Endothelial cell of umbilical vein (primary cell): ENCODE measurements around the gene DBNL. TPM values are rescaled to one million over a fixed set of nuclear protein-coding genes. Genes with fewer than 3 reads are reported as not detected.

ENCODE experiments used
- BruUV-seq: library from RNA; stranded (reverse); fragments of 400-500 nt; replicated peaks from 2 replicates; lab custom pipeline; 2021; lab: Mats Ljungman, UMichigan
- CTCF ChIA-PET: fragments of 300-600, 350-600 bp; sonication (Branson Sonifier 250); formaldehyde crosslinking; loops from one replicate; lab custom pipeline; 2021; ENCODE audit warnings: antibody characterized with exemption, inconsistent platforms; lab: Charles Lee
- POLR2A ChIA-PET: fragments of 300-600, 350-600 bp; sonication (Branson Sonifier 250); formaldehyde crosslinking; loops from one replicate; lab custom pipeline; 2021; ENCODE audit warnings: antibody characterized with exemption, inconsistent platforms; lab: Charles Lee
- DNase-seq: peaks from one replicate; pipeline ENCODE4 v3.0.0-alpha.2; 2011; ENCODE audit warnings: low read depth, low spot score
- FAIRE-seq: peaks from 2 replicates; lab custom pipeline; 2011; peaks lifted over from hg19 to GRCh38; lab: Jason Lieb, UNC
- H2AFZ ChIP-seq: 2 replicates; pipeline ENCODE4 v1.6.0; 2012; ENCODE audit warnings: low read depth, low read length, control low read depth, inconsistent platforms
- H3K27ac ChIP-seq: 2 replicates; pipeline ENCODE4 v1.5.1; 2011; ENCODE audit warnings: low read depth, mild to moderate bottlenecking, control low read depth, low read length, moderate library complexity; ENCODE audit not compliant: insufficient read depth
- H3K27me3 ChIP-seq, 2 experiments: 2 replicates each; pipeline versions ENCODE4 v1.6.0 to v1.6.1; 2011; ENCODE audit warnings: low read length in 2 of 2, mixed read lengths in 1 of 2; ENCODE audit not compliant: control insufficient read depth in 2 of 2, insufficient read depth in 2 of 2
- H3K36me3 ChIP-seq, 2 experiments: 2 replicates in 1 of 2; 3 replicates in 1 of 2; pipeline ENCODE4 v1.5.1; 2011; ENCODE audit warnings: low read length in 2 of 2, mild to moderate bottlenecking in 1 of 2, moderate library complexity in 1 of 2; ENCODE audit not compliant: control insufficient read depth in 2 of 2, insufficient read depth in 2 of 2; ENCODE audit errors: extremely low read depth in 1 of 2
- H3K4me1 ChIP-seq: 3 replicates; pipeline ENCODE4 v1.5.1; 2011; ENCODE audit warnings: mild to moderate bottlenecking, low read length; ENCODE audit not compliant: control insufficient read depth, insufficient read depth; ENCODE audit errors: extremely low read depth
- H3K4me2 ChIP-seq: 2 replicates; pipeline ENCODE4 v1.6.1; 2011; ENCODE audit warnings: low read length, control low read depth, mixed read lengths; ENCODE audit not compliant: insufficient read depth
- H3K4me3 ChIP-seq, 3 experiments: fragments of 200-600 bp in 1 of 3; sonication (generic), shearing (Covaris generic) in 1 of 3; replicated peaks in 1 of 3; 2 replicates each; pipeline ENCODE4 v1.5.1; 2011 to 2016; ENCODE audit warnings: control low read depth in 3 of 3, low read length in 3 of 3, mild to moderate bottlenecking in 2 of 3, inconsistent platforms in 1 of 3, low read depth in 1 of 3, moderate library complexity in 1 of 3; ENCODE audit not compliant: insufficient read depth in 1 of 3
- H3K79me2 ChIP-seq: 2 replicates; pipeline ENCODE4 v1.6.0; 2012; ENCODE audit warnings: low read length, inconsistent platforms; ENCODE audit not compliant: control insufficient read depth, insufficient read depth
- H3K9ac ChIP-seq: replicated peaks from 2 replicates; pipeline ENCODE3; 2011; ENCODE audit warnings: low read length, control low read depth; ENCODE audit not compliant: insufficient read depth; ENCODE audit errors: extremely low read depth
- H3K9me1 ChIP-seq: replicated peaks from 3 replicates; pipeline ENCODE4 v1.6.0; 2011; ENCODE audit warnings: mild to moderate bottlenecking, low read length; ENCODE audit not compliant: control insufficient read depth, insufficient read depth; ENCODE audit errors: extremely low read depth
- H3K9me3 ChIP-seq: replicated peaks from 2 replicates; pipeline ENCODE4 v1.5.1; 2012; ENCODE audit warnings: low read length, inconsistent platforms; ENCODE audit not compliant: control insufficient read depth, insufficient read depth
- H4K20me1 ChIP-seq: replicated peaks from 2 replicates; pipeline ENCODE3; 2011; ENCODE audit warnings: mild to moderate bottlenecking, low read length; ENCODE audit not compliant: control insufficient read depth, insufficient read depth; ENCODE audit errors: extremely low read depth
- CTCF ChIP-seq, 2 donors: IDR thresholded peaks; 1 replicate in 1 of 2; 2 replicates in 1 of 2; pipeline ENCODE4 v1.5.1; 2011; ENCODE audit warnings: low read length in 2 of 2, mild to moderate bottlenecking in 2 of 2, moderate library complexity in 2 of 2, control low read depth in 1 of 2, inconsistent platforms in 1 of 2, low read depth in 1 of 2; ENCODE audit not compliant: insufficient read depth in 1 of 2; ENCODE audit errors: extremely low read depth in 1 of 2
- EZH2 ChIP-seq: IDR thresholded peaks from 2 replicates; pipeline ENCODE4 v1.6.1; 2012; ENCODE audit warnings: borderline replicate concordance, low read depth, mild to moderate bottlenecking, moderate library complexity, low read length, inconsistent platforms; ENCODE audit not compliant: severe bottlenecking
- FOS ChIP-seq: IDR thresholded peaks from 2 replicates; pipeline ENCODE4 v1.6.1; 2011; ENCODE audit warnings: mild to moderate bottlenecking, low read length, moderate library complexity, borderline replicate concordance; ENCODE audit not compliant: insufficient read depth
- GATA2 ChIP-seq: IDR thresholded peaks from 2 replicates; pipeline ENCODE4 v1.7.0; 2011; ENCODE audit warnings: low read depth, mild to moderate bottlenecking, moderate library complexity, mixed read lengths, low read length; ENCODE audit not compliant: insufficient read length, insufficient read depth
- JUN ChIP-seq: IDR thresholded peaks from 2 replicates; pipeline ENCODE4 v1.6.1; 2011; ENCODE audit warnings: borderline replicate concordance, low read depth; ENCODE audit not compliant: insufficient read length, insufficient read depth
- MYC ChIP-seq: IDR thresholded peaks from one replicate; pipeline ENCODE4 v1.6.1; 2011; ENCODE audit warnings: mild to moderate bottlenecking, low read depth, low read length
- POLR2A ChIP-seq: IDR thresholded peaks from 2 replicates; pipeline ENCODE4 v1.6.1; 2012; ENCODE audit warnings: low read depth, mild to moderate bottlenecking, control low read depth, low read length
- POLR2AphosphoS5 ChIP-seq: IDR thresholded peaks from 2 replicates; pipeline ENCODE4 v1.6.1; 2012; ENCODE audit warnings: low read depth, mild to moderate bottlenecking, control low read depth, low read length, moderate library complexity; ENCODE audit not compliant: insufficient read depth
- dilution Hi-C: fragments of 300-500 bp; cut with MboI; formaldehyde crosslinking; loops from one replicate; pipeline ENCODE4 v1.15.0; 2019; ENCODE audit warnings: low sequenced_read_pairs; ENCODE audit not compliant: extremely low pct_ligation_motif_present
- intact Hi-C: fragments of 100-400 bp; cut with micrococcal nuclease; formaldehyde crosslinking; loops from one replicate; pipeline ENCODE4 v1.10.0; 2022
- polyA plus RNA-seq, 4 experiments: library from polyadenylated mRNA; depleted of rRNA in 3 of 4; stranded (reverse) in 3 of 4; unstranded in 1 of 4; fragments of >200 nt; gene quantifications; 2 replicates each; pipeline versions ENCODE4 v1.2.1 to v1.2.3, GENCODE V29; 2011 to 2012; ENCODE audit warnings: missing spikeins in 1 of 4
- total RNA-seq: library from RNA; stranded (reverse); gene quantifications from 2 replicates; pipeline ENCODE4 v1.2.3, GENCODE V29; 2021
- TF ChIP-seq, protein P1 (sequence below): IDR thresholded peaks from 2 replicates; pipeline ENCODE4 v1.6.1; 2011; ENCODE audit not compliant: insufficient read depth, insufficient read length

The DBNL gene
- total and polyA plus RNA-seq, 2 donors (not counting 3 experiments of a cell fraction or from before 2014, with no cell fraction given), result 94.0 to 123 TPM

- CTCF ChIA-PET, result interaction anchor here (1.5 kb wide), 1 partner anchor 16 kb away, joined by 4 read pairs; no protein-coding TSS in a partner anchor
- TF ChIP-seq MYC, result no peak
- TF ChIP-seq POLR2AphosphoS5, result no peak
- no peak for TF ChIP-seq CTCF (IDR thresholded peaks at IDR 0.05; ENCODE audit: extremely low read depth in 1 of 2, insufficient read depth in 1 of 2, low read depth in 1 of 2, low read length in 2 of 2)
- no peak for TF ChIP-seq FOS
- no peak for TF ChIP-seq GATA2
- no peak for TF ChIP-seq JUN
- TF ChIP-seq, protein P1, sequence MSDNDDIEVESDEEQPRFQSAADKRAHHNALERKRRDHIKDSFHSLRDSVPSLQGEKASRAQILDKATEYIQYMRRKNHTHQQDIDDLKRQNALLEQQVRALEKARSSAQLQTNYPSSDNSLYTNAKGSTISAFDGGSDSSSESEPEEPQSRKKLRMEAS, result no peak
- TF ChIP-seq EZH2, result no peak
- TF ChIP-seq POLR2A, result no peak
- H3K4me3 ChIP-seq, result no peak overlapping the region
- peaks cover 9 to 57% of the 10 kb centered on the region in 2 experiments for H3K36me3 ChIP-seq
- FAIRE-seq (no peak), DNase-seq (no peak)
- no peak overlapping the region for H2AFZ ChIP-seq
- no TSS peak for BruUV-seq
- no peaks in the 10 kb centered on the region for H3K4me1 ChIP-seq
- H3K9ac ChIP-seq, result no peak overlapping the region
- no peaks in the 10 kb centered on the region for H4K20me1 ChIP-seq
- POLR2A ChIA-PET, result no interaction called here
- H3K27me3 ChIP-seq, result no peaks in the 10 kb centered on the region
- no peak overlapping the region for H3K27ac ChIP-seq
- intact Hi-C loops (no loop called here), dilution Hi-C loops (no loop called here)
- H3K9me1 ChIP-seq, result no peaks in the 10 kb centered on the region
- H3K4me2 ChIP-seq, result no peak overlapping the region
- no peaks in the 10 kb centered on the region for H3K9me3 ChIP-seq
- peaks cover 2% of the 10 kb centered on the region for H3K79me2 ChIP-seq
Observed at GRCh38 chr7:44056681-44057080, 12.2 kb downstream of the DBNL start.
